WERI-Rb-1 (cell line): ENCODE results near the gene NRG3.

Experiments
- DNase-seq: peaks from one replicate; pipeline ENCODE4 v3.0.0-alpha.2; 2020
- H3K27ac ChIP-seq: fragments of 250-450 bp; sonication (Bioruptor Pico); 2 replicates; pipeline ENCODE4 v1.5.1; 2020; ENCODE audit warnings: mild to moderate bottlenecking, moderate library complexity
- H3K27me3 ChIP-seq: fragments of 250-450 bp; sonication (Bioruptor Pico); 2 replicates; pipeline ENCODE4 v1.5.1; 2021; ENCODE audit warnings: mild to moderate bottlenecking, low read depth, moderate library complexity; ENCODE audit not compliant: insufficient read depth, severe bottlenecking
- H3K36me3 ChIP-seq: fragments of 250-450 bp; sonication (Bioruptor Pico); 2 replicates; pipeline ENCODE4 v1.5.1; 2020; ENCODE audit warnings: mild to moderate bottlenecking, moderate library complexity
- H3K4me3 ChIP-seq: 2 replicates; pipeline ENCODE4 v1.5.1; 2011; ENCODE audit warnings: low read depth, mild to moderate bottlenecking, control low read depth, low read length
- H3K9me3 ChIP-seq: fragments of 250-450 bp; sonication (Bioruptor Pico); 2 replicates; pipeline ENCODE4 v1.5.1; 2021; ENCODE audit warnings: mild to moderate bottlenecking, moderate library complexity; ENCODE audit not compliant: severe bottlenecking
- CTCF ChIP-seq: IDR thresholded peaks from 2 replicates; pipeline ENCODE4 v1.5.1; 2011; ENCODE audit warnings: low read depth, mild to moderate bottlenecking, control low read depth, inconsistent platforms, low read length

The NRG3 gene

GRCh38 chr10:82313401-82313800, 438.4 kb downstream of the NRG3 start:
- TF ChIP-seq CTCF: no peak
- Histone ChIP-seq H3K4me3 (no peak overlapping the region), H3K27me3 (no peaks in the 10 kb centered on the region), H3K9me3 (no peaks in the 10 kb centered on the region), H3K27ac (no peak overlapping the region), H3K36me3 (no peaks in the 10 kb centered on the region)
- DNase-seq: no peak

GRCh38 chr10:82318534-82318933, 443.5 kb downstream of the NRG3 start:
- no peak for TF ChIP-seq CTCF

GRCh38 chr10:82319074-82319473, 444.1 kb downstream of the NRG3 start:
- TF ChIP-seq CTCF: no peak
- Histone ChIP-seq H3K9me3 (no peaks in the 10 kb centered on the region), H3K4me3 (no peak overlapping the region), H3K36me3 (no peaks in the 10 kb centered on the region), H3K27me3 (no peaks in the 10 kb centered on the region), H3K27ac (no peak overlapping the region)
- DNase-seq: peak; percentile 28

More at GRCh38 chr10:82318534-82318933, 443.5 kb downstream of the NRG3 start:
- Histone ChIP-seq H3K9me3 (no peaks in the 10 kb centered on the region), H3K27ac (no peak overlapping the region), H3K4me3 (no peak overlapping the region), H3K36me3 (no peaks in the 10 kb centered on the region), H3K27me3 (no peaks in the 10 kb centered on the region)
- DNase-seq: no peak

- peak; percentile 69 for DNase-seq
Measured at GRCh38 chr10:82319562-82319961, 444.6 kb downstream of the NRG3 start.

GRCh38 chr10:82321724-82322123, 446.7 kb downstream of the NRG3 start:
- no peak for DNase-seq
- no peaks in the 10 kb centered on the region for H3K9me3 ChIP-seq
- H3K36me3 ChIP-seq: no peaks in the 10 kb centered on the region
- H3K27me3 ChIP-seq: no peaks in the 10 kb centered on the region
- no peak for TF ChIP-seq CTCF
- H3K4me3 ChIP-seq: no peak overlapping the region
- no peak overlapping the region for H3K27ac ChIP-seq

More at GRCh38 chr10:82319562-82319961, 444.6 kb downstream of the NRG3 start:
- peak overlapping the region; percentile 28; the same call in 1 of the 2 replicates for H3K27ac ChIP-seq
- H3K4me3 ChIP-seq: no peak overlapping the region
- H3K36me3 ChIP-seq: no peaks in the 10 kb centered on the region
- TF ChIP-seq CTCF: no peak
- no peaks in the 10 kb centered on the region for H3K27me3 ChIP-seq
- no peaks in the 10 kb centered on the region for H3K9me3 ChIP-seq

- TF ChIP-seq CTCF: no peak
- Histone ChIP-seq H3K36me3 (no peaks in the 10 kb centered on the region), H3K27me3 (no peaks in the 10 kb centered on the region), H3K4me3 (no peak overlapping the region), H3K27ac (no peak overlapping the region), H3K9me3 (no peaks in the 10 kb centered on the region)
- no peak for DNase-seq
Measured at GRCh38 chr10:82331716-82332115, 456.7 kb downstream of the NRG3 start.
